ENCODE results near the gene FILIP1L. TPM values are rescaled to one million over a fixed set of nuclear protein-coding genes. Genes with fewer than 3 reads are reported as not detected.
A peak's percentile ranks its signal among the peaks of the same experiment; 100 is the strongest.

FILIP1L gene
- total RNA-seq, 1 experiment from 2014 or later = 4.3 TPM

- no peak overlapping the region for H3K4me3 ChIP-seq (ENCODE audit: low read depth, low read length, poor library complexity, severe bottlenecking)
- H3K4me1 ChIP-seq (ENCODE audit: insufficient read depth, low read length, poor library complexity, severe bottlenecking) = peaks cover 37% of the 10 kb centered on the region
- no peaks in the 10 kb centered on the region for H3K27me3 ChIP-seq (replicated peaks; ENCODE audit: insufficient read depth, low read depth, low read length, poor library complexity)
- H3K9me3 ChIP-seq (ENCODE audit: low read depth, low read length, poor library complexity, severe bottlenecking) = no peaks in the 10 kb centered on the region
- TF ChIP-seq EZH2 (IDR thresholded peaks at IDR 0.05; ENCODE audit: borderline replicate concordance, low read depth, low read length, poor library complexity, severe bottlenecking) (no peak), CTCF (conservative IDR thresholded peaks at IDR 0.05; ENCODE audit: low read depth, low read length) (no peak)
- intact Hi-C loops (cut with micrococcal nuclease; ENCODE audit: unreplicated experiment) = no loop called here
- H3K27ac ChIP-seq (ENCODE audit: low read depth, low read length, poor library complexity, severe bottlenecking) = peak overlapping the region; percentile 67
- H3K36me3 ChIP-seq (ENCODE audit: insufficient read depth, low read length, poor library complexity, severe bottlenecking) = no peaks in the 10 kb centered on the region
- ChIA-PET POLR2A (ENCODE audit: low non-redundant PET) (no interaction called here), CTCF (no interaction called here)
- no peak for DNase-seq (ENCODE audit: low spot score)
- BruUV-seq (replicated peaks) = no TSS peak
Observed at GRCh38 chr3:99896482-99896881, 217.8 kb downstream of the FILIP1L start.

DNA sequence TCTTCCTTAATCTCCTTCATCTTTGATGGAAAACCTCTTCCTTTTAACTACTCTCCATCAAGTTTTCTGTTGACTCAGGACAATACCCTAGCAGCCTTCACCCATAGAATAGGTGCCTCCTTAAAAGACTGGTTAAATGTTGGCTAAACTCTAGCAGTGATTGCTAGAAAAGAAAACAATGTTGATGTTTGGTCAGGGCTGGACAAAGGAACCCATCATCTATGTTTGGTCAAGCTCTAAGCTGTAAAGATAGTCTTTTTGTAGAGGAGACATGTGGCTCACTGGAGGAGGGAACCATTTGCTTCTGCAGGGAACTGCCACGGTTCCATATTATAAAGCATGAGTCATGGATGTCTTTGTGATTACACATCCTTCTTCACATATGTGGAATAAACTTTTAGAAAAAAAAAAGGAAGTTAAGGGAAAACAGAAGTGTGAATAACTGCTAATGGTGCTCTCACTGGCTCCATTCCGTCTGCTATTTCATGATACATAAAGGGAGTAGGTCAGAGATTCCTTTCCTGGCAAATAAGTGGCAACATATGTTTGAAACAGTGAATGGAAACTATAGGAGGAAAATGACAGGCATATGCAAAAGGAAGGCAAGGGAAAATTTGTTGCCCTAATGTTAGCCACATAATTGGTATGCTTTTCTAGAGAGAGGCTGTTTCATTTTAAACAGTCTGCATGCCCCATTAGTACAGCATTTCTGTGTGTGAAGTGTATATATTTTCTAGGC is 218.4 kb downstream of the FILIP1L start:
- ChIA-PET CTCF (no interaction called here), POLR2A (ENCODE audit: low non-redundant PET) (no interaction called here)
- Histone ChIP-seq H3K4me3 (ENCODE audit: low read depth, low read length, poor library complexity, severe bottlenecking) (no peak overlapping the region), H3K4me1 (ENCODE audit: insufficient read depth, low read length, poor library complexity, severe bottlenecking) (peaks cover 31% of the 10 kb centered on the region), H3K36me3 (ENCODE audit: insufficient read depth, low read length, poor library complexity, severe bottlenecking) (no peaks in the 10 kb centered on the region), H3K27ac (ENCODE audit: low read depth, low read length, poor library complexity, severe bottlenecking) (peak overlapping the region; percentile 67), H3K9me3 (ENCODE audit: low read depth, low read length, poor library complexity, severe bottlenecking) (no peaks in the 10 kb centered on the region), H3K27me3 (replicated peaks; ENCODE audit: insufficient read depth, low read depth, low read length, poor library complexity) (no peaks in the 10 kb centered on the region)
- DNase-seq (ENCODE audit: low spot score) = peak; percentile 91
- intact Hi-C loops (cut with micrococcal nuclease; ENCODE audit: unreplicated experiment) = no loop called here
- BruUV-seq (replicated peaks) = no TSS peak
- TF ChIP-seq EZH2 (IDR thresholded peaks at IDR 0.05; ENCODE audit: borderline replicate concordance, low read depth, low read length, poor library complexity, severe bottlenecking) (no peak), CTCF (conservative IDR thresholded peaks at IDR 0.05; ENCODE audit: low read depth, low read length) (no peak)

DNA sequence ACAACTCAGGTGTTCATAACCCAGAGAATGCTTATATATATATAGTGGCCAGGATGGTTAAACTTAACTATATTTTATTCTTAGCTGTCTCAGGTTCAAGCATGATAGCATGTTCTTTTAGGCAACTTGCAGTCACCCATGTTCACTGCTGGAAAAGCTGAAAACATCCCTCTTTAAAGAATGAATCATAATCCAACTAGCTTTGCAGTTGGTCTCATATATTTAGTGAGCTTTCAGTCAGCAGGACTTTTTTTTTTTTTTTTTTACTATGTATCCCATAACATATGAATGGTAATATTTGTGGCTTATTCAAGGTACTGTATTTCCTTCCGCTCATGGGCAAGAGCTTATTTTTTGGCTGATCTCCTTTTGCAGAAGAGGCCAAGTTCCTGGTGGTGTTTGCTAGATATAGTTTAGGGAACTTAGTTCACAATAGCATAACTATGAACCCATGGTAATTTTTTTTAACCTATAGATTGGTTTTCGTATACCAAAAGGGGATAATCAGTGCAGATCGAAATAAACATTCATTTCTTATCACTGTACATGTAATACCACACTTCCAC is 219.1 kb downstream of the FILIP1L start:
- Histone ChIP-seq H3K9me3 (ENCODE audit: low read depth, low read length, poor library complexity, severe bottlenecking) (no peaks in the 10 kb centered on the region), H3K4me1 (ENCODE audit: insufficient read depth, low read length, poor library complexity, severe bottlenecking) (peaks cover 27% of the 10 kb centered on the region), H3K36me3 (ENCODE audit: insufficient read depth, low read length, poor library complexity, severe bottlenecking) (no peaks in the 10 kb centered on the region), H3K27me3 (replicated peaks; ENCODE audit: insufficient read depth, low read depth, low read length, poor library complexity) (no peaks in the 10 kb centered on the region), H3K27ac (ENCODE audit: low read depth, low read length, poor library complexity, severe bottlenecking) (peak overlapping the region; percentile 67), H3K4me3 (ENCODE audit: low read depth, low read length, poor library complexity, severe bottlenecking) (no peak overlapping the region)
- TF ChIP-seq CTCF (conservative IDR thresholded peaks at IDR 0.05; ENCODE audit: low read depth, low read length) (no peak), EZH2 (IDR thresholded peaks at IDR 0.05; ENCODE audit: borderline replicate concordance, low read depth, low read length, poor library complexity, severe bottlenecking) (no peak)
- intact Hi-C loops (cut with micrococcal nuclease; ENCODE audit: unreplicated experiment) = no loop called here
- DNase-seq (ENCODE audit: low spot score) = no peak
- POLR2A ChIA-PET (ENCODE audit: low non-redundant PET) = interaction anchor here (0.6 kb wide), 1 partner anchor 158 kb away, joined by 3 read pairs; no protein-coding TSS in a partner anchor
- CTCF ChIA-PET = no interaction called here
- BruUV-seq (replicated peaks) = no TSS peak
